Mucosa of descending colon (tissue), 3 donors: ENCODE results near the gene HES2. TPM values are rescaled to one million over a fixed set of nuclear protein-coding genes. Genes with fewer than 3 reads are reported as not detected.

Source experiments
- ATAC-seq: fragments of 200-7000 bp; cut with Tn5 transposase; one replicate; pipeline ENCODE4 v1.9.1; 2020; ENCODE audit warnings: mild to moderate bottlenecking, moderate library complexity
- DNase-seq, 3 donors: peaks; one replicate each; pipeline ENCODE4 v3.0.0-alpha.2; 2020
- H3K36me3 ChIP-seq: fragments of 200-600 bp; one replicate; pipeline ENCODE4 v1.8.0; 2021; ENCODE audit warnings: low read depth, mild to moderate bottlenecking
- H3K4me1 ChIP-seq: fragments of 200-600 bp; one replicate; pipeline ENCODE4 v1.8.0; 2021; ENCODE audit warnings: low read depth, mild to moderate bottlenecking
- H3K4me3 ChIP-seq: fragments of 200-600 bp; one replicate; pipeline ENCODE4 v1.8.0; 2021; ENCODE audit warnings: mild to moderate bottlenecking
- H3K9me3 ChIP-seq: fragments of 200-600 bp; one replicate; pipeline ENCODE4 v1.8.0; 2021; ENCODE audit warnings: mild to moderate bottlenecking
- intact Hi-C, 2 donors: fragments of 100-400 bp; cut with DNase I in 1 of 2; cut with micrococcal nuclease in 1 of 2; formaldehyde crosslinking; loops; one replicate each; pipeline versions ENCODE4 v1.11.0 to v1.11.1; 2022; cut with DNase I, micrococcal nuclease
- long read RNA-seq, 2 donors: library from polyadenylated mRNA; unstranded; transcript quantifications; one replicate each; pipeline ENCODE4 v2.0.0, GENCODE V29; 2019 to 2021
- total RNA-seq, 3 donors: library from RNA; stranded (reverse); fragmentation: NEBNext Ultra II Directional in 2 of 3; extraction: Animal tissue kit (Norgen Biotek cat#: 25700) in 2 of 3; gene quantifications; one replicate each; pipeline versions ENCODE4 v1.2.1 to v1.2.4, GENCODE V29; 2021 to 2023
- TF ChIP-seq, protein P1 (sequence below): fragments of 200-600 bp; IDR thresholded peaks from one replicate; pipeline ENCODE4 v1.8.0; 2022; ENCODE audit warnings: antibody characterized with exemption, mild to moderate bottlenecking
- donor health status: DM: no; HTN: no; CAD: no; lungs with moderate emphysema.
- donor health status: DM: no; HTN: no; CAD: no.
- donor health status: DM: no; HTN: yes; CAD: no.

Gene HES2, protein sequence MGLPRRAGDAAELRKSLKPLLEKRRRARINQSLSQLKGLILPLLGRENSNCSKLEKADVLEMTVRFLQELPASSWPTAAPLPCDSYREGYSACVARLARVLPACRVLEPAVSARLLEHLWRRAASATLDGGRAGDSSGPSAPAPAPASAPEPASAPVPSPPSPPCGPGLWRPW
- 10 to 100 TPM in 2 of 3 donors, 1 to 10 TPM in 1; 8.6 to 23.0 (median 22.4) TPM for total RNA-seq
- long read RNA-seq, donor 1, full-length matches to known transcripts, result 7 of 11 reads
- long read RNA-seq, donor 1, partial matches to known transcripts, result 1 of 11 reads
- long read RNA-seq, donor 1, other reads (novel, unspliced or antisense), result 3 of 11 reads
- long read RNA-seq, donor 2, full-length matches to known transcripts, result 8 of 9 reads
- long read RNA-seq, donor 2, partial matches to known transcripts, result 0 of 9 reads
- long read RNA-seq, donor 2, other reads (novel, unspliced or antisense), result 1 of 9 reads

DNA sequence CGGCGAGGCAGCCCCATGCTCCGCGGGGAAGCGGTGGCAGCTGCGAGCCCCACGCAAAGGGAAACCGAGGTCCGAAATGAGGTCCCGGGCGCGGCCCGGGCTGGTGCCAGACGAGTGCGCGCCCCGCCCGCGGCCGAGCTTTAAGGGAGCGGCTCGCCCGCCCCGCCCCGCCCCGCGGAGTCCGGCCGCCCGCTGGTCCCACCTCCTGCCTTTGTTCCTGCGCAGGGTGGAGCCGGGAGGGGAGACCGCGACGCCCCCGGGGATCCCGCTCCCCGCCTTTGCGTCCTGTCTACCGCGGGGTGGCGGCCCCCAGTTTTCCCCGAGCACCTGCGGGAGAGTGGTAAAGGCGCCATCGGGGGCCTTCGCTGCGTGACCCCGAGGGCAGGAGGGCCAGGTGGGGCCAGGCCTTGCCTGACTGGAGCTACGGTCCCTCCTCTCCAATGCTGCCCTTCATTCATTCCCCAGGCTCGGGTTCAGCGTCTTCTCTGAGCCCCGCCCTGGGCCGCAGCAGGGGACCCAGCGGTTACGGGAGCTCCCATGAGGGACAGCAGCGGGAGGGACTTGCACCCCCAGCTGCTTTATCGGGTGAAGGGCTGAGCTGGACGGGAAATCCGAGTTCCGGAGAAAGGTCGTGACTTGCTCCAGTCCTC lies at the start of gene HES2:
TSS of gene HES2 (minus strand) at position 116 of the 650 bp plus-strand sequence. CDS start at position 17, 99 bp downstream.
- peak within 1 kb of the TSS; percentile 4 for H3K4me3 ChIP-seq
- ATAC-seq (peak; percentile 81), DNase-seq (peak; percentile 81 to 88 (median 85))
- peaks cover 52% of the 10 kb centered on the region for H3K4me1 ChIP-seq
- H3K9me3 ChIP-seq, result no peaks in the 10 kb centered on the region
- intact Hi-C loops, result no loop called here
- no peaks in the 10 kb centered on the region for H3K36me3 ChIP-seq
- TF ChIP-seq, protein P1, sequence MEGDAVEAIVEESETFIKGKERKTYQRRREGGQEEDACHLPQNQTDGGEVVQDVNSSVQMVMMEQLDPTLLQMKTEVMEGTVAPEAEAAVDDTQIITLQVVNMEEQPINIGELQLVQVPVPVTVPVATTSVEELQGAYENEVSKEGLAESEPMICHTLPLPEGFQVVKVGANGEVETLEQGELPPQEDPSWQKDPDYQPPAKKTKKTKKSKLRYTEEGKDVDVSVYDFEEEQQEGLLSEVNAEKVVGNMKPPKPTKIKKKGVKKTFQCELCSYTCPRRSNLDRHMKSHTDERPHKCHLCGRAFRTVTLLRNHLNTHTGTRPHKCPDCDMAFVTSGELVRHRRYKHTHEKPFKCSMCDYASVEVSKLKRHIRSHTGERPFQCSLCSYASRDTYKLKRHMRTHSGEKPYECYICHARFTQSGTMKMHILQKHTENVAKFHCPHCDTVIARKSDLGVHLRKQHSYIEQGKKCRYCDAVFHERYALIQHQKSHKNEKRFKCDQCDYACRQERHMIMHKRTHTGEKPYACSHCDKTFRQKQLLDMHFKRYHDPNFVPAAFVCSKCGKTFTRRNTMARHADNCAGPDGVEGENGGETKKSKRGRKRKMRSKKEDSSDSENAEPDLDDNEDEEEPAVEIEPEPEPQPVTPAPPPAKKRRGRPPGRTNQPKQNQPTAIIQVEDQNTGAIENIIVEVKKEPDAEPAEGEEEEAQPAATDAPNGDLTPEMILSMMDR, result no peak

DNA sequence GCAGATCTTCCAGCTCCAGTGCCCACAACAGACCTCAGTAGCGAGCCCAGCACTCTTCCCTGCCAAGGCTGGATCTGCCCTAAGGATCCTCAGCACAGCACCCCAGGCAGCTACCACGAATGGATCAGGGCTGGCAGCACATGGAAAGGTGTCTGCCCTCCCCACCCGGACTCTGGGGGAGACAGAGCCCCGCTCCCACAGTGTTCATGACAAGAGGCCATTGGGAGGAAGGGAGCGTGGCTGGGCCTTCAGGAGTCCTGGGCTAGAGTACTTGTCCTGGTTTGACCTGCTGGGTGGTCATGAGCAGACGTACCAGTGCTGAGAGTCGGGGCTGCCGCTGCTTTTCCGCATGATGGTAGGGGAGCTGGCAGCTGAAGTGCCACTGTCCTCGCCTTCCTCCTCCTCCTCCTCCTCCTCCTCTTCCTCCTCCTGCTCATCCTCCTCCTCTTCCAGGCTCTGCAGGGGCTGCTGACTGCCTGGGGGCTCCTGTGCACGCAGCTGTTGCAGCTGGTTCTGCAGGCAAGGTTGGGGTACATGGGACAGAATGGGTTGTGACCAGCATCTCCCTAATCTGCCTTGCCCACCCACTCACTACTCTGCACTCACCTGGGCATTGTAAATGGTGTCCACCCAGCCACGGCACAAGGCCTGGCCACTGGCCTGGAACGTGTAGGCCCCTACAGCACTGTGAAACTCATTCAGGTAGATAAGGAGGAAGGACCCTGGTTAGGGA lies 49.2 kb upstream of the HES2 start:
- no peaks in the 10 kb centered on the region for H3K36me3 ChIP-seq
- ATAC-seq, result no peak
- no peak overlapping the region for H3K4me3 ChIP-seq
- peaks cover 19% of the 10 kb centered on the region for H3K4me1 ChIP-seq
- intact Hi-C loops, result no loop called here
- no peak for DNase-seq
- H3K9me3 ChIP-seq, result no peaks in the 10 kb centered on the region
- TF ChIP-seq, protein P1, result no peak

DNA sequence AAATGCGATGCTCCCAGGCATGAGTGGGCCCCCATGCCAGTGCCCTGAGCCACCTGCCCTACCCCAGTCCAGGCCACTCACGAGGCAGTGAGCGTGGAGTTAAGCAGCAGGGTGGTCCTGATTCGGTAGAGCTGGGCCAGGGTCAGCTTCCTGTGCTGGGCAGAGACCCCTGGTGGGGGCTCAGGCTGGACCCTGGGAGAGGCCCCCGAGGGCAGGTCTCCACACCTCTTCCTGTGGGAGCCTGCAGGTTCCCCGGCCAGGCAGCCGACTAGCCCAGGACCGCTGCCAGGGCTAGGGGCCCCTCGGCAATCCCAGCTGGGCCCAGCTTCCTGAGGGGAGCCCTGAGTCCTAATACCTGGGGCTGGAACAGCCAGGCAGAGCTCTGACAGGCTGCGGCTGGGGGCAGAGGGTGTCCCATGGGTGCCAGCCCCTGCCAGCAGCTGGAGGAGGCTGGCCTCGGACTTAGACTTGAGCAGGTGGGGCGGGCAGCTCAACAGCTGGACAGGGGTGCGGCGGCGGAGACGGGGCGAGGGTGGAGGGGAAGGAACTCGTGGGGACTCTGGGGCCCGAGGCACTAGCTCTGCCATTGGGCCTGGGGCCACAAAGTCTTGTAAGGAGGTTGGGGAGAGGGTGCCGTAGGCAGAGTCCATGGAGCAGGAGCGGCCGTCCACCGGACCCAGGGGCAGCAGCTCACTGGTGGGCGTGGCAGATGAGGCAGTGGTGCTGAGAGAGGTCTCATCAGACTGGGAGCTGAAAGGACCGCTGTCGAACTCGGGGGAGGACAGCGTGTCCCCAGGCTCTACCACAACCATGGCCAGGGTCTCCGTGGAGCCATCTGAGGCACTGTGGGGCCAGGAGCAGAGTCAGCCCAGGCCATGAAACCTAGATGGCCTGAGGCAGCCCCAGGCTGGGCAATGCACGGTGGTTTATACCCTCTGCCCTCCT lies 48.3 kb upstream of the HES2 start:
- Histone ChIP-seq H3K36me3 (no peaks in the 10 kb centered on the region), H3K9me3 (no peaks in the 10 kb centered on the region), H3K4me1 (peaks cover 14% of the 10 kb centered on the region), H3K4me3 (no peak overlapping the region)
- TF ChIP-seq, protein P1, result no peak
- intact Hi-C loops, result no loop called here
- DNase-seq (no peak), ATAC-seq (no peak)

DNA sequence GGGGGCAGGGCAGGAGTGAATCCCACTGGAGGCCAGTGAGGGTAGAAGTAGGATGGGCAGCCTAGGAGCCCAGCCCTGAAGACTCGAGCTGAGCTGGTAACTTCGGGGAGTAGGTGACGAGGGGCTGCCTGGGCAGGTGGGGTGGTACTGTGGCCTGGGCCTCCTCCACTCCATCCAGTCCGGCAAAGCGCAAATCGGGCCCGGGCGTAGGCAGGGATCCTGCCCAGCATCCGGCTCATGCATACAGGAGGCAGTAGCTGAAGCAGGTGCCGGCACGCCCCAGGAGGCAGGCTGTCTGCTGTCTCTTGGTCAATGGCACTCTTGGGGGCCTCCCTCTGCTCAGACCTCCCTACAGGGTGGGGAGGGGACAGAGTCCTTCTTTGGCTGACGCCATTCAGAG lies 47.5 kb upstream of the HES2 start:
- DNase-seq (no peak), ATAC-seq (no peak)
- H3K9me3 ChIP-seq, result no peaks in the 10 kb centered on the region
- H3K4me1 ChIP-seq, result peaks cover 6% of the 10 kb centered on the region
- no peak overlapping the region for H3K4me3 ChIP-seq
- no peaks in the 10 kb centered on the region for H3K36me3 ChIP-seq
- TF ChIP-seq, protein P1, result no peak
- intact Hi-C loops, result no loop called here

DNA sequence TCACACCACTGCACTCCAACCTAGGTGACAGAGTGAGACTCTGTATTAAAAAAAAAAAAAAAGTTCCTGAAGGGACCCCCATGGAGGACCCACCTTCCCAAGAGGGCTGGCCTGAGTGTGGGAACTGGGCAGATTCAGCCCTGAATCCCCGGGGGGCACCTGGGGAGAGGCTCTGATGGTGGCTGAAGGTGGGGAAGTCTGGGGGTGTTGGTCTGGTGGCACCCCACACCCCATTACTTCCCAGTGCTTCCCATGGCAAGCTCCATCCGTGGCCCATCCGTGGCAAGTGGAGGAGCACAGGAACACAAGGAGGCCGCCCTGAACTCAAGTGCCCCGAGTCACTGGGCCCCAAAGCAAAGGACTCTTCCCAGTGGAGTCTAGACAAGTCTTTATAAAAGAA lies 47.0 kb upstream of the HES2 start:
- DNase-seq (no peak), ATAC-seq (no peak)
- intact Hi-C loops, result no loop called here
- H3K4me3 ChIP-seq, result no peak overlapping the region
- no peaks in the 10 kb centered on the region for H3K36me3 ChIP-seq
- H3K4me1 ChIP-seq, result peaks cover under 1% of the 10 kb centered on the region
- TF ChIP-seq, protein P1, result no peak
- H3K9me3 ChIP-seq, result no peaks in the 10 kb centered on the region
